Measurements from ENCODE around the gene SLC24A3.

The SLC24A3 gene

DNA sequence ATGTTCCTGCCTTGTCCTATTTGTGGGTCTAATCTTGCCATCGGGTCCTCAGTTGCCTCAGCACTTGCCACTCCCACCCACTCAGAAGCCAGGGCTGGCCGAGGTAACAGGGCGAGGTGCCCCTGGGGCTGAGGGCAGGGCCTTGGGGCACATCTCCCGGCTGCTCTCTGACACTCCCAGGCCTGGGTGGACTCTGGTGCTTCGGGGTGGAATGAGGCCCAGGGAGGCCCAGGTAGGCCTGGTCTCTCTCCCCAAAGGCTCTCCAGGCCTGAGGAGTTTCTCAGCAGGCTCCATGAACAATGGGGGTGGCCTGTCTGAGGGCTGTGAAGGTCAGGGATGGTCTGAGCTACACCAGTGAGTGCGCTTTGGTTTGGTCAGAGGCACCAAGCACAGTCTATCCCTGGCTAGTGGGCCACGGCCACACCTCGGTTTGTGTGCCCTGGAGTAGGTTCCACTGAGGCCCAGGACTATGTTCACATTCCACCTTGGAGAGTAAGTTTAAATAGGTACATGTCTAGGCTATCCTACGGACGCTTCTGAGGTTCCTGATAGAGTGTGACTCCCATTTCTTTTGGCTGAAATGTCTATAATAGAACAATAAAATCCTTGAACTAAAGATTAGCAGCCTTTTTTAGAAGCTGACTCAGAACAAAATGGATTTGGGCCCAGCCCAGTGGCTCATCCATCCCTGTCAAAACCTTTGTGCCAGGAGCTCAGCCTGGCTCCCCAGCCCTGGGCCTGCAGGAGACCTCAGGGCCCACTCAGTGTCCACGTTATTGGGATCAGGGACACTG, 78.8 kb downstream of the SLC24A3 start:
- H3K36me3 ChIP-seq (ENCODE audit: control insufficient read depth, insufficient read depth, low read length): no peaks in the 10 kb centered on the region
- no peaks in the 10 kb centered on the region for H3K27me3 ChIP-seq (ENCODE audit: insufficient read depth, low read length, poor library complexity)
- H2BK15ac ChIP-seq (replicated peaks; ENCODE audit: low read depth): no peak overlapping the region
- WGBS (ENCODE audit: extremely low coverage, insufficient coverage, low lambda C conversion rate): no CpG with 5 or more reads among the region's 11 CpGs
- H2AK5ac ChIP-seq (ENCODE audit: low read length): no peak overlapping the region
- no peak overlapping the region for H3K18ac ChIP-seq (ENCODE audit: low read length)
- H2BK5ac ChIP-seq (ENCODE audit: low read length): no peak overlapping the region
- H3K79me2 ChIP-seq (ENCODE audit: control insufficient read depth, insufficient read depth, low read length): no peaks in the 10 kb centered on the region
- no peaks in the 10 kb centered on the region for H3K4me1 ChIP-seq (ENCODE audit: control insufficient read depth, low read depth, low read length)
- H4K5ac ChIP-seq (ENCODE audit: low read length): no peak overlapping the region
- no peak overlapping the region for H3K9ac ChIP-seq (ENCODE audit: low read length)
- no peaks in the 10 kb centered on the region for H3K79me1 ChIP-seq (ENCODE audit: low read length)
- no peak for DNase-seq
- H3K56ac ChIP-seq (ENCODE audit: low read length): no peak overlapping the region
- H3K4me3 ChIP-seq (ENCODE audit: low read length): no peak overlapping the region
- H3K27ac ChIP-seq (ENCODE audit: low read depth, low read length): no peak overlapping the region
- H4K8ac ChIP-seq (ENCODE audit: low read depth, low read length): no peak overlapping the region
- H2BK120ac ChIP-seq (ENCODE audit: low read depth, low read length): no peak overlapping the region
- H3K4ac ChIP-seq (ENCODE audit: low read depth, low read length): no peak overlapping the region
- no peak overlapping the region for H3K23ac ChIP-seq (ENCODE audit: low read length)
- H3K4me2 ChIP-seq (ENCODE audit: low read length): no peak overlapping the region

- no peak overlapping the region for H2BK5ac ChIP-seq (ENCODE audit: low read length)
- no peak overlapping the region for H3K9ac ChIP-seq (ENCODE audit: low read length)
- no peak overlapping the region for H3K18ac ChIP-seq (ENCODE audit: low read length)
- H3K36me3 ChIP-seq (ENCODE audit: control insufficient read depth, insufficient read depth, low read length): no peaks in the 10 kb centered on the region
- H3K56ac ChIP-seq (ENCODE audit: low read length): no peak overlapping the region
- no CpG with 5 or more reads among the region's 2 CpGs for WGBS (ENCODE audit: extremely low coverage, insufficient coverage, low lambda C conversion rate)
- H3K23ac ChIP-seq (ENCODE audit: low read length): no peak overlapping the region
- H4K5ac ChIP-seq (ENCODE audit: low read length): no peak overlapping the region
- H3K4me3 ChIP-seq (ENCODE audit: low read length): no peak overlapping the region
- no peaks in the 10 kb centered on the region for H3K27me3 ChIP-seq (ENCODE audit: insufficient read depth, low read length, poor library complexity)
- H3K79me1 ChIP-seq (ENCODE audit: low read length): no peaks in the 10 kb centered on the region
- H3K27ac ChIP-seq (ENCODE audit: low read depth, low read length): no peak overlapping the region
- H3K4ac ChIP-seq (ENCODE audit: low read depth, low read length): no peak overlapping the region
- DNase-seq: no peak
- H2AK5ac ChIP-seq (ENCODE audit: low read length): no peak overlapping the region
- no peak overlapping the region for H3K4me2 ChIP-seq (ENCODE audit: low read length)
- no peaks in the 10 kb centered on the region for H3K4me1 ChIP-seq (ENCODE audit: control insufficient read depth, low read depth, low read length)
- H4K8ac ChIP-seq (ENCODE audit: low read depth, low read length): no peak overlapping the region
- H2BK15ac ChIP-seq (replicated peaks; ENCODE audit: low read depth): no peak overlapping the region
- no peaks in the 10 kb centered on the region for H3K79me2 ChIP-seq (ENCODE audit: control insufficient read depth, insufficient read depth, low read length)
- H2BK120ac ChIP-seq (ENCODE audit: low read depth, low read length): no peak overlapping the region
These were observed 79.3 kb downstream of the SLC24A3 start for GRCh38 chr20:19291818-19292132.

DNA sequence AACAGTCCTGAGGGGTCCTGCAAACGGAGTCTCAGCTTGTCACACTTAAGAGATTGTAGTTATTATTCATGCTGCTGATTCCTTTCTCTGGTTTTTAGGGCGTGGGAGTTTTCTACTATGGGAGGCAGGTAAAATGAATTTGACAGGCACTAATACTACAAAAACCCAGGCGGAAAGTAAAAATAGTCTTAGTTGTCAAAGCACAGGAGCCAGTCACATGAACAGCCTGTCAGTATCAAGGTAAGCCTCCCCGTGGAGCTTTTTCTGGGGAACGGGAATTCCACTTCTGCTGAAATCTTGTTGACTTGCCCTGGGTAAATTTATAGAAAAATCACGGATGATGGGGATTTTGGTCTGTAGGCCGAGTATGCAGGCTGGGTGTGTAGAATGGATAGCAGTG, 79.8 kb downstream of the SLC24A3 start:
- no peak for DNase-seq

GRCh38 chr20:19295076-19295475, 82.6 kb downstream of the SLC24A3 start:
- Histone ChIP-seq H3K4me2 (ENCODE audit: low read length) (no peak overlapping the region), H2AK5ac (ENCODE audit: low read length) (no peak overlapping the region), H3K4me1 (ENCODE audit: control insufficient read depth, low read depth, low read length) (no peaks in the 10 kb centered on the region), H3K36me3 (ENCODE audit: control insufficient read depth, insufficient read depth, low read length) (no peaks in the 10 kb centered on the region), H3K9ac (ENCODE audit: low read length) (no peak overlapping the region), H3K23ac (ENCODE audit: low read length) (no peak overlapping the region), H3K79me2 (ENCODE audit: control insufficient read depth, insufficient read depth, low read length) (no peaks in the 10 kb centered on the region), H3K79me1 (ENCODE audit: low read length) (no peaks in the 10 kb centered on the region), H3K4ac (ENCODE audit: low read depth, low read length) (no peak overlapping the region), H3K27me3 (ENCODE audit: insufficient read depth, low read length, poor library complexity) (no peaks in the 10 kb centered on the region), H2BK120ac (ENCODE audit: low read depth, low read length) (no peak overlapping the region), H3K18ac (ENCODE audit: low read length) (no peak overlapping the region), H2BK5ac (ENCODE audit: low read length) (no peak overlapping the region), H3K27ac (ENCODE audit: low read depth, low read length) (no peak overlapping the region), H4K5ac (ENCODE audit: low read length) (no peak overlapping the region), H4K8ac (ENCODE audit: low read depth, low read length) (no peak overlapping the region), H2BK15ac (replicated peaks; ENCODE audit: low read depth) (no peak overlapping the region), H3K4me3 (ENCODE audit: low read length) (no peak overlapping the region), H3K56ac (ENCODE audit: low read length) (no peak overlapping the region)
- WGBS (ENCODE audit: extremely low coverage, insufficient coverage, low lambda C conversion rate): no CpG with 5 or more reads among the region's 2 CpGs
- no peak for DNase-seq

More for the DNA sequence above, 79.8 kb downstream of the SLC24A3 start:
- no CpG with 5 or more reads among the region's 7 CpGs for WGBS (ENCODE audit: extremely low coverage, insufficient coverage, low lambda C conversion rate)
- no peak overlapping the region for H3K18ac ChIP-seq (ENCODE audit: low read length)
- no peak overlapping the region for H3K4me3 ChIP-seq (ENCODE audit: low read length)
- no peak overlapping the region for H3K27ac ChIP-seq (ENCODE audit: low read depth, low read length)
- no peak overlapping the region for H2BK15ac ChIP-seq (replicated peaks; ENCODE audit: low read depth)
- no peaks in the 10 kb centered on the region for H3K4me1 ChIP-seq (ENCODE audit: control insufficient read depth, low read depth, low read length)
- H4K8ac ChIP-seq (ENCODE audit: low read depth, low read length): no peak overlapping the region
- no peak overlapping the region for H3K9ac ChIP-seq (ENCODE audit: low read length)
- H3K23ac ChIP-seq (ENCODE audit: low read length): no peak overlapping the region
- no peak overlapping the region for H3K4ac ChIP-seq (ENCODE audit: low read depth, low read length)
- no peaks in the 10 kb centered on the region for H3K36me3 ChIP-seq (ENCODE audit: control insufficient read depth, insufficient read depth, low read length)
- no peak overlapping the region for H2BK120ac ChIP-seq (ENCODE audit: low read depth, low read length)
- no peaks in the 10 kb centered on the region for H3K27me3 ChIP-seq (ENCODE audit: insufficient read depth, low read length, poor library complexity)
- H3K4me2 ChIP-seq (ENCODE audit: low read length): no peak overlapping the region
- no peaks in the 10 kb centered on the region for H3K79me2 ChIP-seq (ENCODE audit: control insufficient read depth, insufficient read depth, low read length)
- no peak overlapping the region for H2AK5ac ChIP-seq (ENCODE audit: low read length)
- H2BK5ac ChIP-seq (ENCODE audit: low read length): no peak overlapping the region
- H3K79me1 ChIP-seq (ENCODE audit: low read length): no peaks in the 10 kb centered on the region
- H4K5ac ChIP-seq (ENCODE audit: low read length): no peak overlapping the region
- no peak overlapping the region for H3K56ac ChIP-seq (ENCODE audit: low read length)

DNA sequence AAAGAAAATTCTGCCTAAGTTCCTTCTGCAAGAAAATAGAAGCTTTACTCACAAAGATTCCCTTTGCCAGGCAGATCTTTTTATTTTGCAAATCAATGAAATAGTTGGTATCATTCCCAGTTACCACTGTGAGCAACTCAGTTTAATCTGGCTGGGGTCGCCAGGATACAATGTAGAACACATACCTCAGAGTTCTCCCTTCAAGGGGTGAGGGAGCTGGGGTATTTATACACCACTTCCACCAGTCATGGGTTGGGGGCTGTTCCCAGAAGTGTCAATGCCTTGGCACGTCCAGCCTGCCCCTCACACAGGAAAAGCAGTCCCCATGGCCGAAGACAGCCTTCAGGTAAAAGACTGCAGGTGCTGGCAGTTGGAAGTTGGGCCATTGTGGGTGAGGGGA, 86.2 kb downstream of the SLC24A3 start:
- Histone ChIP-seq H2BK5ac (ENCODE audit: low read length) (no peak overlapping the region), H3K18ac (ENCODE audit: low read length) (no peak overlapping the region), H3K4me3 (ENCODE audit: low read length) (no peak overlapping the region), H2AK5ac (ENCODE audit: low read length) (no peak overlapping the region), H3K27me3 (ENCODE audit: insufficient read depth, low read length, poor library complexity) (no peaks in the 10 kb centered on the region), H4K8ac (ENCODE audit: low read depth, low read length) (no peak overlapping the region), H3K79me1 (ENCODE audit: low read length) (no peaks in the 10 kb centered on the region), H3K4me1 (ENCODE audit: control insufficient read depth, low read depth, low read length) (no peaks in the 10 kb centered on the region), H3K36me3 (ENCODE audit: control insufficient read depth, insufficient read depth, low read length) (no peaks in the 10 kb centered on the region), H3K79me2 (ENCODE audit: control insufficient read depth, insufficient read depth, low read length) (no peaks in the 10 kb centered on the region), H3K4ac (ENCODE audit: low read depth, low read length) (no peak overlapping the region), H4K5ac (ENCODE audit: low read length) (no peak overlapping the region), H3K23ac (ENCODE audit: low read length) (no peak overlapping the region), H3K4me2 (ENCODE audit: low read length) (no peak overlapping the region), H3K27ac (ENCODE audit: low read depth, low read length) (no peak overlapping the region), H2BK15ac (replicated peaks; ENCODE audit: low read depth) (no peak overlapping the region), H2BK120ac (ENCODE audit: low read depth, low read length) (no peak overlapping the region), H3K56ac (ENCODE audit: low read length) (no peak overlapping the region), H3K9ac (ENCODE audit: low read length) (no peak overlapping the region)
- no CpG with 5 or more reads among the region's 3 CpGs for WGBS (ENCODE audit: extremely low coverage, insufficient coverage, low lambda C conversion rate)
- no peak for DNase-seq

DNA sequence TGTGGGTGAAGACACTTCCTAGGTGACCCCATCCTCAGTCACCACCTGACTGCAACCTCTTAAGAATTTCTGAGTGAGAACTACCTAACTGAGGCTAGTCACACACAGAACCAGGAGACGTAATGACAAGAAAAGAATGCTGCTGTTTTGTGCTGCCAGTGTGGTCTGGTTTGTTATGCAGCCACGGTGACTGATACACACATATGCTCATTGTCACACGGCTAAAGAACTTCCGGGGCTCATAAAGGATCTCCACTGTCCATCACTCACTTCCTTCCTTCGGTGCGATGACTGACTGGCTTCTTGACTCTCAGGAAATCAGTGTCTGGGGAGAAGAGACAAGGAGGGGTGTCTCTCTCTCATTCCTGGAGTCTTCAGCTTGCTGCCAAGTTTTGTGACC, 88.0 kb downstream of the SLC24A3 start:
- no peaks in the 10 kb centered on the region for H3K4me1 ChIP-seq (ENCODE audit: control insufficient read depth, low read depth, low read length)
- no peak overlapping the region for H3K4me2 ChIP-seq (ENCODE audit: low read length)
- no peak overlapping the region for H4K5ac ChIP-seq (ENCODE audit: low read length)
- no peak overlapping the region for H3K23ac ChIP-seq (ENCODE audit: low read length)
- no peak overlapping the region for H3K4me3 ChIP-seq (ENCODE audit: low read length)
- H3K18ac ChIP-seq (ENCODE audit: low read length): no peak overlapping the region
- no peak overlapping the region for H3K9ac ChIP-seq (ENCODE audit: low read length)
- no peak overlapping the region for H3K56ac ChIP-seq (ENCODE audit: low read length)
- H2BK15ac ChIP-seq (replicated peaks; ENCODE audit: low read depth): no peak overlapping the region
- no peaks in the 10 kb centered on the region for H3K27me3 ChIP-seq (ENCODE audit: insufficient read depth, low read length, poor library complexity)
- no peaks in the 10 kb centered on the region for H3K79me2 ChIP-seq (ENCODE audit: control insufficient read depth, insufficient read depth, low read length)
- no CpG with 5 or more reads among the region's 6 CpGs for WGBS (ENCODE audit: extremely low coverage, insufficient coverage, low lambda C conversion rate)
- no peak for DNase-seq
- no peaks in the 10 kb centered on the region for H3K79me1 ChIP-seq (ENCODE audit: low read length)
- H3K4ac ChIP-seq (ENCODE audit: low read depth, low read length): no peak overlapping the region
- H2BK5ac ChIP-seq (ENCODE audit: low read length): no peak overlapping the region
- H3K27ac ChIP-seq (ENCODE audit: low read depth, low read length): no peak overlapping the region
- no peak overlapping the region for H2BK120ac ChIP-seq (ENCODE audit: low read depth, low read length)
- H3K36me3 ChIP-seq (ENCODE audit: control insufficient read depth, insufficient read depth, low read length): no peaks in the 10 kb centered on the region
- no peak overlapping the region for H4K8ac ChIP-seq (ENCODE audit: low read depth, low read length)
- H2AK5ac ChIP-seq (ENCODE audit: low read length): no peak overlapping the region

Measured in mesendoderm (in vitro differentiated cells).